IPS-15b (cell line): ENCODE measurements around the gene CREBBP.

Source experiments
- H3K27me3 ChIP-seq: one replicate; pipeline ENCODE4 v1.6.1; 2013; ENCODE audit warnings: low read length; ENCODE audit not compliant: control insufficient read depth, insufficient read depth
- H3K36me3 ChIP-seq: one replicate; pipeline ENCODE4 v1.6.1; 2013; ENCODE audit warnings: low read length; ENCODE audit not compliant: control insufficient read depth, insufficient read depth
- H3K4me1 ChIP-seq: one replicate; pipeline ENCODE4 v1.6.1; 2013; ENCODE audit warnings: mild to moderate bottlenecking, low read length; ENCODE audit not compliant: control insufficient read depth, insufficient read depth
- H3K4me3 ChIP-seq: one replicate; pipeline ENCODE4 v1.5.1; 2013; ENCODE audit warnings: low read depth, low read length
- H3K9ac ChIP-seq: one replicate; pipeline ENCODE4 v1.6.1; 2013; ENCODE audit warnings: low read depth, mild to moderate bottlenecking, low read length
- H3K9me3 ChIP-seq: one replicate; pipeline ENCODE4 v1.6.1; 2013; ENCODE audit warnings: mild to moderate bottlenecking, low read length; ENCODE audit not compliant: control insufficient read depth, insufficient read depth

CREBBP gene

DNA sequence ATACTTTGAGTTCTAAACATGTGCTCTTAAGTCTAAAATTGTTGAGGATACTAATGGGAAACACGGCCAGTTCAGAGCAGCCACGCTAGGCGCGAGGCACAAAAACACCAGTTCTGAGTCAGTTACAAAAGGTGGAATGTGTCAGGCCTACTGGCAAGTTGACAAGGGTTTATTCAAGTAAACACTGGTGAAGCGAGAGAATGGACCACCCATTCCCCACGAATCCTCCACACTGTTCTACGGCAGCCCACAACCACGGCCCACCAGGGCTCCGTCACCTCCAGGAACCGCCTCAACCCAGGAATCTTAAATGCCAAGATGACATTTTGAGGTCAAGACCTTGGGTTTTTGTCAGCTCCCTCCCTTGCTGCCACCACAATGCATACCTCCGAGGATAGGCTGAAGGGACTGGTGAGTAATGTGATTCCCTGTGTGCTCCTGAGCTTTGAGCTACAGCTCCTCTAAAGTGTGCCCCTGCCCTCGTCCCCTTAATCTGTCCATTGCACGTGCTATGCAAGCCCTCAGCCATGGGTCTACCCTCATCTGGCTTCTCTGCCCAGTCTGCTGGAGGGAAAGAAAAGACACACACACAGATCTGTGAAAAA lies 134.7 kb downstream of the CREBBP start:
- no peak overlapping the region for H3K4me3 ChIP-seq
- no peaks in the 10 kb centered on the region for H3K27me3 ChIP-seq
- no peaks in the 10 kb centered on the region for H3K4me1 ChIP-seq
- H3K36me3 ChIP-seq = peaks cover 7% of the 10 kb centered on the region
- H3K9me3 ChIP-seq = no peaks in the 10 kb centered on the region
- no peak overlapping the region for H3K9ac ChIP-seq

- Histone ChIP-seq H3K4me3 (no peak overlapping the region), H3K9ac (no peak overlapping the region), H3K9me3 (no peaks in the 10 kb centered on the region), H3K27me3 (no peaks in the 10 kb centered on the region), H3K4me1 (no peaks in the 10 kb centered on the region), H3K36me3 (peaks cover 17% of the 10 kb centered on the region)
Measured at GRCh38 chr16:3744018-3744417, 136.5 kb downstream of the CREBBP start.

DNA sequence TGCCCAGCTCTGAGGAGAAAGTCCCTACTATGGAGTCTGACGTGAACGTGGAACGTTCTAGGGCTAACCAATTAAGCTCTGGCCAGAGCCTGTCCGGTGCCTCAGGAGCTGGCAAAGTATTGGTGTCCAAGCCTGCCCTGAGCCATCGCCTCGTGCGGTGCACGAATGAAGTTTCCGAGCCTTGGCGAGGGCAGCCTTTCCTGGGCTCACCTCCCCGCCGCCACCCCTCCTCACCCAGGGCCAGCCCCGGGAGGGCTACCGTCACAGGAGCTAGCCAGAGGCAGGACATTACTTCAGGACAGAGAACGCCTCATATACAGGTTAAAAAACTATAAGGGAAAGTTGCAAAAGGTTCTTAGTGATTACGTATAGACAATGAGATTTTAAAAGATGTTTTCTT lies 139.6 kb downstream of the CREBBP start:
- Histone ChIP-seq H3K9ac (no peak overlapping the region), H3K4me1 (no peaks in the 10 kb centered on the region), H3K4me3 (no peak overlapping the region), H3K9me3 (no peaks in the 10 kb centered on the region), H3K36me3 (peaks cover 21% of the 10 kb centered on the region), H3K27me3 (no peaks in the 10 kb centered on the region)

GRCh38 chr16:3740186-3740585 lies 140.3 kb downstream of the CREBBP start:
- Histone ChIP-seq H3K9me3 (no peaks in the 10 kb centered on the region), H3K36me3 (peaks cover 29% of the 10 kb centered on the region), H3K9ac (no peak overlapping the region), H3K4me3 (no peak overlapping the region), H3K4me1 (no peaks in the 10 kb centered on the region), H3K27me3 (no peaks in the 10 kb centered on the region)

DNA sequence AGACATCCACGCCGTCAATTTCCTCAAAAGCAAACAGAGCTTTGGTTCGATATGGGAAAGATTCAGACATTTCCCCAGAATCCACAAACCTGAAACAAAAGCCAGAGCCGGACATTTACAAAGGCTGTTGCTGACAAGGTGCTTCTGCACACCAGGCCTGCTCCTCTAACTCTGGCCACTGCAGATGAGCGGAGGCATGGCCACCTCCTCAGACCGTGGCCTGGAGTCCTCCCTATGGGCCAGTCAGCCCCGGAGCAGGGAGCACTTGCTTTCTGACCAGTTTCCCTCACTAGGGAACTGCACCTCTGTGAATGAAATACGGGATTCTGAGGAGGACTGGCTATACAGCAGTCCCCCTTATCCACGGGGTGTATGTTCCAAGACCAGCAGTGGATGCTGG lies 140.9 kb downstream of the CREBBP start:
- Histone ChIP-seq H3K4me1 (no peaks in the 10 kb centered on the region), H3K27me3 (no peaks in the 10 kb centered on the region), H3K9me3 (no peaks in the 10 kb centered on the region), H3K36me3 (peaks cover 34% of the 10 kb centered on the region), H3K4me3 (no peak overlapping the region), H3K9ac (no peak overlapping the region)

DNA sequence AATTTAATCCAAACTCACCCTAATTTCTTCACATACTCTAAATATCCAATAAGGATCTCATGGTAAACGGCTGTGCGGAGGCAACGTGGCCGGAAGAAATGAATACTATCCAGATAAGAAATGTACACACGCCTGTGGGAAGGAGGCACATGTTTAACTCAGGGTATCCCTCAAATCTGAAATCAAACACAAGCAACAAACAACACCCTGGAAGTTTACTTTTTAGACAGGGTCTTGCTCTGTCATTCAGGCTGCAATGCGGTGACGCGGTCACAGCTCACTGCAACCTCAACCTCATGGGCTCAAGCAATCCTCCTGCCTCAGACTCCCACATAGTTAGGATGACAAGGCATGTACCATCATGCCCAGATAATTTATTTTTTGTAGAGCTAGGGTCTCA lies 142.0 kb downstream of the CREBBP start:
- Histone ChIP-seq H3K36me3 (peaks cover 37% of the 10 kb centered on the region), H3K4me1 (no peaks in the 10 kb centered on the region), H3K27me3 (no peaks in the 10 kb centered on the region), H3K4me3 (no peak overlapping the region), H3K9ac (no peak overlapping the region), H3K9me3 (no peaks in the 10 kb centered on the region)

DNA sequence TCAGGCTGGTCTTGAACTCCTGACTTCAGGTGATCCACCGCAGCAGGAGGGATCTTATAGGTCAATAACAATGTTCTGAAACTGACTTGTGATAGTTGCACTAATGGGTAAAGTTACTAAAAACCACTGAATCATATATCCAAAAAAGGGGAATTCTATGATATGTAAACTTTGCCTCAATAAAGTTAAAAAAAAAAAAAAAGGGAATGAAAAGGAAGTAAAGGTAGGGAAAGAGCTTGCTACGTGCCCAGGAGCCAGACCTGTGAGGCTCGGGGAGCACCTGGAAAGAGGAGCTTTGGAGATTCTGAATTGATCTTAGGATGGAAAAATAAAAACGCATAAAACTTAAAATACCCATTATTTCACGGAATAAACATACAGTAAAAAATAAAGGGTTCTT lies 142.4 kb downstream of the CREBBP start:
- H3K9me3 ChIP-seq = no peaks in the 10 kb centered on the region
- peaks cover 33% of the 10 kb centered on the region for H3K36me3 ChIP-seq
- no peaks in the 10 kb centered on the region for H3K27me3 ChIP-seq
- H3K9ac ChIP-seq = no peak overlapping the region
- no peak overlapping the region for H3K4me3 ChIP-seq
- H3K4me1 ChIP-seq = no peaks in the 10 kb centered on the region

- Histone ChIP-seq H3K4me3 (no peak overlapping the region), H3K27me3 (no peaks in the 10 kb centered on the region), H3K9me3 (no peaks in the 10 kb centered on the region), H3K9ac (no peak overlapping the region), H3K36me3 (peaks cover 32% of the 10 kb centered on the region), H3K4me1 (no peaks in the 10 kb centered on the region)
Measured at GRCh38 chr16:3737181-3737580, 143.3 kb downstream of the CREBBP start.

GRCh38 chr16:3736116-3736515 lies 144.4 kb downstream of the CREBBP start:
- Histone ChIP-seq H3K4me3 (no peak overlapping the region), H3K9me3 (no peaks in the 10 kb centered on the region), H3K36me3 (peaks cover 42% of the 10 kb centered on the region), H3K9ac (no peak overlapping the region), H3K4me1 (no peaks in the 10 kb centered on the region), H3K27me3 (no peaks in the 10 kb centered on the region)

- Histone ChIP-seq H3K4me3 (no peak overlapping the region), H3K27me3 (no peaks in the 10 kb centered on the region), H3K4me1 (no peaks in the 10 kb centered on the region), H3K9me3 (no peaks in the 10 kb centered on the region), H3K36me3 (peaks cover 48% of the 10 kb centered on the region), H3K9ac (no peak overlapping the region)
Measured at GRCh38 chr16:3735541-3735940, 145.0 kb downstream of the CREBBP start.

- H3K27me3 ChIP-seq = no peaks in the 10 kb centered on the region
- no peak overlapping the region for H3K4me3 ChIP-seq
- H3K9me3 ChIP-seq = no peaks in the 10 kb centered on the region
- no peak overlapping the region for H3K9ac ChIP-seq
- H3K4me1 ChIP-seq = no peaks in the 10 kb centered on the region
- H3K36me3 ChIP-seq = peaks cover 51% of the 10 kb centered on the region
Measured at GRCh38 chr16:3734758-3735221, 145.7 kb downstream of the CREBBP start.

- no peaks in the 10 kb centered on the region for H3K9me3 ChIP-seq
- H3K36me3 ChIP-seq = peaks cover 51% of the 10 kb centered on the region
Measured at GRCh38 chr16:3734084-3734757, 146.3 kb downstream of the CREBBP start.

More at GRCh38 chr16:3734084-3734757, 146.3 kb downstream of the CREBBP start:
- H3K4me3 ChIP-seq = no peak overlapping the region
- no peak overlapping the region for H3K9ac ChIP-seq
- no peaks in the 10 kb centered on the region for H3K27me3 ChIP-seq
- no peaks in the 10 kb centered on the region for H3K4me1 ChIP-seq
